Urothelium cell line (cell line): ENCODE results near the gene WNT11.
"Not testable (repeated sequence)": the region's sequence is repeated elsewhere in the genome, so short reads cannot be mapped to it uniquely, and the experiment has no call there.

Experiments used
- DNase-seq: peaks from one replicate; pipeline ENCODE4 v3.0.0; 2011; ENCODE audit warnings: low spot score, mixed read lengths
- FAIRE-seq: peaks from 2 replicates; lab custom pipeline; 2011; peaks lifted over from hg19 to GRCh38; lab: Jason Lieb, UNC

The WNT11 gene

GRCh38 chr11:76205252-76206076, 838 bp downstream of the WNT11 start:
- FAIRE-seq = no peak
- no peak for DNase-seq

GRCh38 chr11:76203937-76204336, 2.4 kb downstream of the WNT11 start:
- DNase-seq = no peak
- FAIRE-seq = no peak

- no peak for FAIRE-seq
- DNase-seq = no peak
These were observed 3.0 kb downstream of the WNT11 start for GRCh38 chr11:76203131-76203925.

- FAIRE-seq (no peak), DNase-seq (no peak)
These were observed 4.5 kb downstream of the WNT11 start for GRCh38 chr11:76201672-76202412.

- no peak for DNase-seq
- FAIRE-seq = no peak
These were observed 5.2 kb downstream of the WNT11 start for GRCh38 chr11:76201056-76201455.

- FAIRE-seq = no peak
- no peak for DNase-seq
These were observed 6.0 kb downstream of the WNT11 start for GRCh38 chr11:76200006-76200940.

- FAIRE-seq, DNase-seq: not testable (repeated sequence)
These were observed 7.6 kb downstream of the WNT11 start for GRCh38 chr11:76198691-76199090.

GRCh38 chr11:76197941-76198640, 8.2 kb downstream of the WNT11 start:
- FAIRE-seq (no peak), DNase-seq (no peak)

GRCh38 chr11:76197332-76197731, 9.0 kb downstream of the WNT11 start:
- no peak for FAIRE-seq
- no peak for DNase-seq

- DNase-seq (no peak), FAIRE-seq (no peak)
These were observed 9.5 kb downstream of the WNT11 start for GRCh38 chr11:76196849-76197248.

GRCh38 chr11:76194872-76195668, 11.2 kb downstream of the WNT11 start:
- FAIRE-seq = no peak
- DNase-seq = no peak

GRCh38 chr11:76193219-76193618, 13.1 kb downstream of the WNT11 start:
- FAIRE-seq = peak; percentile 27
- no peak for DNase-seq

- no peak for FAIRE-seq
These were observed 15.9 kb downstream of the WNT11 start for GRCh38 chr11:76190376-76190775.

GRCh38 chr11:76189682-76190081, 16.6 kb downstream of the WNT11 start:
- FAIRE-seq = no peak

More at GRCh38 chr11:76190376-76190775, 15.9 kb downstream of the WNT11 start:
- no peak for DNase-seq

GRCh38 chr11:76188873-76189272, 17.4 kb downstream of the WNT11 start:
- FAIRE-seq = no peak
- no peak for DNase-seq

More at GRCh38 chr11:76189682-76190081, 16.6 kb downstream of the WNT11 start:
- DNase-seq = no peak

GRCh38 chr11:76186776-76187279, 19.5 kb downstream of the WNT11 start:
- FAIRE-seq = no peak
- DNase-seq = no peak

- no peak for FAIRE-seq
These were observed 20.3 kb downstream of the WNT11 start for GRCh38 chr11:76185931-76186401.

GRCh38 chr11:76185511-76185910, 20.8 kb downstream of the WNT11 start:
- no peak for DNase-seq
- no peak for FAIRE-seq

More at GRCh38 chr11:76185931-76186401, 20.3 kb downstream of the WNT11 start:
- no peak for DNase-seq
